Measurements from ENCODE around the gene LILRA1.
"Not testable (repeated sequence)": the region's sequence is repeated elsewhere in the genome, so short reads cannot be mapped to it uniquely, and the experiment has no call there.

LILRA1 gene

DNA sequence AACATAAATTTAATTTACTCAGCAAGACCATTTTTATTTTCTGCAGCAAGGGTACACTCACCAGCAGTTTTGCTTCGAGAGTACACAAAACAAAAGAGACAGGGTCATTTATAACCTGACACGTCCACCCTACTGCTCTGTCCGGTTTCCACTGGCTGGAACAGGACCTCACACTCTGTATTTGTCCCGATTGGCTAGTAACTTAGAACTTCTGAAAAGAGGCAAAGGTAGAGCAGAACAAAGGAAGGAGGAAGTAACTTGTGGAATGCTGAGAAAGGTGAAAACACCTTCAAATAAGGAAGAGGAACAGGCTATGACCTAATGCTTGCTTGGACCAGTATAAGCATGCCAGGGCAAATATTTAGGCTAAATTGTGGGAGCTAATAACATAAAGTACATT lies 34.5 kb downstream of the LILRA1 start:
- not testable (repeated sequence) for DNase-seq

DNA sequence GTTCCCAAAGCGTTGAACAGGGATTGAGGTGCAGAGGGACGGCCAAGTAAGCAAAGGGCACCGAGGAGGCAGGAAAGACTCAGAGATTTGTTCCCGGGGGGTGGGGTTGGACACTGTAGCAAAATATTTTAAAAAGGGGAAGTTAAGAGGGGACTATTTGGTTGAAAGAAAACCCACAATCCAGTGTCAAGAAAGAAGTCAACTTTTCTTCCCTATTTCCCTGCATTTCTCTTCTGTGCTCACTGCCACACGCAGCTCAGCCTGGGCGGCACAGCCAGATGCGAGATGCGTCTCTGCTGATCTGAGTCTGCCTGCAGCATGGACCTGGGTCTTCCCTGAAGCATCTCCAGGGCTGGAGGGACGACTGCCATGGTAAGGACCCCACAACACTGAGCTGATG lies 36.8 kb downstream of the LILRA1 start, which contains the start of gene LILRB1:
Gene LILRB1 (plus strand): TSS at position 223 of the 400 bp plus-strand sequence. CDS start 590 bp downstream, outside the sequence.
- not testable (repeated sequence) for DNase-seq

DNA sequence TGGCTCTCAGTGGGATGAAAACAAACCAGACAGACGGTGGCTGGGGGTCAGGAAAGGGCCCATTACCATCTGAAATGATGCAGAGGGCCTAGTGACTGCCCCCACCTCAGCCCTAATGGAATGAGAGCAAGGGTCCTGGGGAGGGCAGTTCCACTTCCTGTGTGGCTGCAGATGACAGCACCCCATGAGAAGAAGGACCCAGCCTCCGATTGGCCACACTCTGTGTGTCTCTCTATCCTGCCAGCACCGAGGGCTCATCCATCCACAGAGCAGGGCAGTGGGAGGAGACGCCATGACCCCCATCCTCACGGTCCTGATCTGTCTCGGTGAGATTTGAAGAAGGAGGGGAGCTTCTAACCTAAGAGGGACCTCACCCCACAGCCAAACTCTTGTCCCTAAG lies 37.4 kb downstream of the LILRA1 start:
- no peak for DNase-seq

DNA sequence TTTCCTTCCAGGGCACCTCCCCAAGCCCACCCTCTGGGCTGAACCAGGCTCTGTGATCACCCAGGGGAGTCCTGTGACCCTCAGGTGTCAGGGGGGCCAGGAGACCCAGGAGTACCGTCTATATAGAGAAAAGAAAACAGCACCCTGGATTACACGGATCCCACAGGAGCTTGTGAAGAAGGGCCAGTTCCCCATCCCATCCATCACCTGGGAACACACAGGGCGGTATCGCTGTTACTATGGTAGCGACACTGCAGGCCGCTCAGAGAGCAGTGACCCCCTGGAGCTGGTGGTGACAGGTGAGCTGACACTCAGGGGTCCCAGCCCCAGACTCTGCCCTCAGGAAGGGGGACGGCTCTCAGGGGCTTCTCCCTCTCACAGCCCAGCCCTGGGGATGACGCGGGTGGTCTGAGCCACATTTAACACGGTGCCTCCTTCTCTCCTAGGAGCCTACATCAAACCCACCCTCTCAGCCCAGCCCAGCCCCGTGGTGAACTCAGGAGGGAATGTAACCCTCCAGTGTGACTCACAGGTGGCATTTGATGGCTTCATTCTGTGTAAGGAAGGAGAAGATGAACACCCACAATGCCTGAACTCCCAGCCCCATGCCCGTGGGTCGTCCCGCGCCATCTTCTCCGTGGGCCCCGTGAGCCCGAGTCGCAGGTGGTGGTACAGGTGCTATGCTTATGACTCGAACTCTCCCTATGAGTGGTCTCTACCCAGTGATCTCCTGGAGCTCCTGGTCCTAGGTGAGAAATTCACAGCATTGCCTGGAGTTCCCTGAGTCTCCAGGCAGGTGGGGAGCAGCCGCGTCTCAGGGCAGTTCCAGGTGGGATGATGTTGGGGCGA lies 38.3 kb downstream of the LILRA1 start:
- DNase-seq: not testable (repeated sequence)

DNA sequence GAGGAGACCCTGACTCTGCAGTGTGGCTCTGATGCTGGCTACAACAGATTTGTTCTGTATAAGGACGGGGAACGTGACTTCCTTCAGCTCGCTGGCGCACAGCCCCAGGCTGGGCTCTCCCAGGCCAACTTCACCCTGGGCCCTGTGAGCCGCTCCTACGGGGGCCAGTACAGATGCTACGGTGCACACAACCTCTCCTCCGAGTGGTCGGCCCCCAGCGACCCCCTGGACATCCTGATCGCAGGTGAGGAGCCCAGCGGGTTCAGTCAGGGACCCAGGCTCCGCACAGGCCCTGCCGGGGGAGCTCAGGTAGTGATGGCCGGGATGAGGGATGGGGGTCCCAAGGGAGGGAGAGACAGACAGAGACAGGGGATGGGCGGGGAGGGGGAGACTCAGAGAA lies 39.1 kb downstream of the LILRA1 start:
- not testable (repeated sequence) for DNase-seq

DNA sequence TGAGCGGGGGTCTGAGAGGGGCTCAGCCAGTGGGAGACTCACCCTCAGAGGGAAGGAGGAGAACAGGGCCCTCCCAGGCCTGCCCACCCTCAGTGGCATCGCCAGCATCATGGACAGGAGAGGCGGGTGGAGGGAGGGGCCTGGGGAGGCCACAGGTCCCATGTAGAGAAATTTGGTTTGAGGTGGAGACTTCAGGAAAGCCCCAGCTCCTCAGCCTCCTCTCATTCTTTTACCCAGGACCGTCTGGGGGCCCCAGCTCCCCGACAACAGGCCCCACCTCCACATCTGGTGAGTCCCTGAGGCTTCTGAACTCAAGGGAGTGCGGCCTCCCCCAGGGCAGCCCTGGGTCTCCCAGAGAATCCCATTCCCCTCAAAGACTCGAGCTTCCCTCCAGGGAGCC lies 40.0 kb downstream of the LILRA1 start:
- DNase-seq: no peak

DNA sequence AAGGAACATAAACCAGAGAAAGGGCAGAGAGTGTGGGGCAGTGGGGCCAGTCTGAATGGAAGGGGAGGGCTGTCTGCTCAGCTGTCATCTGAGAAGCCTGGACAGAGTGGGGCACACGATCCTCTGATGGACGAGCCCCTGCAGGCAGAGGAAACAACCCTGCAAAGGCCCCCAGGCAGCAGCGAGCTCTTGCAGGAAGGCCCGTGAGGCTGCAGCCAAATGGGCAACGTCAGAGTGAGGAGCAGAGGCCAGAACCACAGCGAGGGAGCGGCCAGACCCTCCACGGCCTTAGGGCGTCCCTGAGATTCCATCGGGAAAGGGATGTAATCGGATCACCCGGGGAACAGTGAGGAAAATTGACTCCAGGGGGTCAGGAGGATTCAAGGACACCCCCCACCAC lies 42.6 kb downstream of the LILRA1 start:
- not testable (repeated sequence) for DNase-seq

DNA sequence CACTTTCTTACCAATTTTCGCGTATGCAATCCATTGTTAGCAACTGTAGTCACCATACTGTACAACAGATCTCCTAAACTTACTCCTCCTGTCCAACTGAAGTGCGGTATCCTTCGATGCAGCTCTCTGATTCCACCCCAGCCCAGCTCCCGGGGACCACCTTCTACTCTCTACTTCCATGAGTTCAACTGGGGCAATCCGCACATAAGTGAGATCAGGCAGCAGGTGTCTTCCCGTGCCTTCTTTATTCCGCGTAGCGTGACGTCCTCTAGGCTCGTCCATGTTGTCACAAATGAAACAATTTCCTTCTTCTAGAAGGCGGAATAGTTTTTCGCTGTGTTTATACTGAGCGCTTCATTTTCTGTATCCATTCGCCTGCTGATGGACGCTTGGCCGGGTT lies 45.3 kb downstream of the LILRA1 start:
- no peak for DNase-seq

DNA sequence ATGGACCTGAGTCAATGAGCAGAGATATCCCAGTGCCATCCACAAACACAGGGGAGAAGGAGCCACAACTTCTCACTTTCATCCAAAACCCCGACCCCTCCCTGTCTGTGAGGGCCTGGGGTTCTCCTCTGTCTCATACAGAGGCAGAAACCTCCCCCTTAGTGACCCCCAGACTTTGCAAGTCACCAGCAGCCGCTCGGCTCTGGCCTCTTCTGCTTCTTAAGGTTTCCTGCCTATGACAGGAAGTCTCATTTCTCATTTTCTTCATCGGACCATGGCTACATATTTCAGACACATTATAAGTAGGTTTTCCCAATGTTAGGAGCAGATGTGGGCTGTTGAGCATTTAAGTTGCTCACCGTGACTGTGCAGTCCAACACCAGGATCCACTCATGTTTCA lies 49.5 kb downstream of the LILRA1 start:
- not testable (repeated sequence) for DNase-seq

DNA sequence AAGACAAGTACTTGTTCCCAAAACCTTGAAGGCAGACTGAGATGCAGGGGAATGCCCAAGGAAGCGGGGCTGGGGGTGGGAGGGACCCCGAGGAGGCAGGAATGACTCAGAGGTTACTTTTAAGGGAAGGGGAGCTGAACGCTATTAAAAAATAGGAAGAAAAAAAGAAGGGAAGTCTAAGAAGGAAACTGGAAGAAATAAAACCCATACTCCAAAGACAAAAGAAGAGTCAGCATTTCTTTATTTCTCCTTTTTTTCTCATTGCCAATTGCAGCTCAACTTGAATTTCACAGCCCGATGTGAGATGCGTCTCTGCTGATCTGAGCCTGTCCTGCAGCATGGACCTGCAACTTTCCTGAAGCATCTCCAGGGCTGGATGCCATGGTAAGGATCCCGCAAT lies 50.2 kb downstream of the LILRA1 start:
- DNase-seq: not testable (repeated sequence)

DNA sequence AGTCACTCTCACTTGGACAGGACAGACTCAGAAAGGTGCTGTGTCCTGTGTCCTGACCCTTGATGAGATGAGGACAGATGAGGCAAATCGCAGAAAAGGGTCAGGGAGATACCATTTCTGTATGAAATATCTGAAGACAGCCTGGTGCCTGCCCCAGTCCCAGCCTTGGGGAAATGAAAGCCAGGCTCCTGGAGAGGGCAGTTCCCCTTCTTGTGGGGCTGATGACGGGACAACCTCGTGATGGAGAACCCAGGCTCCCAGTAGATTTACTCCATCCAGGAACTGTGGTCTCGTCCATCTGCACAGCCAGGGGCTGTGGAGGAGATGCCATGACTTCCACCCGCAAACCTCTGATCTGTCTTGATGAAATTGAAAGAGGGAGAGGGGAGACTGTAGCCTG lies 50.6 kb downstream of the LILRA1 start:
- no peak for DNase-seq

DNA sequence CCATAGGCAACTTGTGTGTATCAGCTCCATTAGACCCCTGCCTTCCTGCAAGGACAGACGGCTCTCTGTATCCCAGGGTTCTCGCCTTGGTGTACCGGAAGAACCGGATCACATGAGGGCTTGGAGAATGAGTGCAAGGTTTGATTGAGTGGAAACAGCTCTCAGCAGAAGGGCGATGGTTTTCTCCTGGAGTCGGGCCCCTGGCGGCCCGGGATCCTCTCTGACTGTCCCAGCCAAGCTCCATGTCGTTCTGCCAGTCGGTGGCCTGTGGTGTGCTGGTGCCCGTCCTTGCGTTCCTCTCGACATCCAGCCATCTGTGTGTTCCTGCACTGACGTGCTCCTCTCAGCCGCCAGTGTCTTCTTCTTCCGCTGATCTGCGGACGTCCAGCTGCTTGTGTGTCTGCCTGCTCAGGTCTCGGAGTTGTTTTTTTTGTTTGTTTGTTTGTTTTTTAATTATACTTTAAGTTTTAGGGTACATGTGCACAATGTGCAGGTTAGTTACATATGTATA lies 53.0 kb downstream of the LILRA1 start:
- DNase-seq: no peak

DNA sequence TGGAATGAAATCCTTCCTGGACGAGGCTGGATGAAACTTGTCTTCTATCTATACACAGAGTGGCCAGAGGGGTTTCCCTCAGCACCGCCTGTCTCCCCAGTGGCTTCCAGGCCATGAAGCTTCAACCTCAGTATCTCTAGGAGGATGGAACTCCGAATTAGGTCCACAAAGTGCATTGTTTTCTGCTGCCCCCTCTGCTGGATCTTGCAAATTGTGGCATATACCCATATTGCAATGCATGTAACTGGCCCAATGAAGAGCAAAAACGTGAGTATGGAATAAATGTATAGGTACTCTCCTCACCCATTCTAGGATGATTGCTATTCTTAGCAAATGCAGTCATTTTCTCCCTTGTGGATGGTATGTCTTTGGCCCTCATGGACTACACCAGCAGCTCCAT lies 54.7 kb downstream of the LILRA1 start:
- no peak for DNase-seq

DNA sequence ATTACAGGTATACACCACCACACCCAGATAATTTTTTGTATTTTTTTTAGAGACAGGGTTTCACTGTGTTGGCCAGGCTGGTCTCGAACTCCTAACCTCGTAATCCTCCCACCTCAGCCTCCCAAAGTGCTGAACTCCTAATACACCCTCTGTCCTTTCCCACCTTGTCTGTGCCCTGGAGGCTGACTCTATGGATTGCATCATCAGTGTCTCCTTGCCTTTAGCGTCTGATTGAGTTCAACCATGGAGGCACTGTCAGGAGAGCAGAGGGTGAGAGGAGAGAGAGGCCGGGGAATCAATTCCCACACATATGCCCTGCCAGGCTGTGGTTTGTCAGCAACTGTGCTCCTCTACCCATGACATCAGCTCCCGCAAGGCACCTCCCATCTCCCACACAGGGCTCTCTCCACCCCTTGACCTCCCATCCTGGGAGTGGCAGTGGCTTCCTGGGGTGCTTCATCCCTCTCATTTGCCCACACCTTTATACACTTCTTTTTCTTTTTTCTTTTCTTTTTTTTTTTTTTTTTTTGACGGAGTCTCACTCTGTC lies 56.8 kb downstream of the LILRA1 start:
- no peak for DNase-seq
